SK-N-MC (cell line): Measurements from ENCODE around the gene DYNC1I1.

Experiments
- EZH2 ChIP-seq: fragments of 200-600 bp; sonication (generic); IDR thresholded peaks from one replicate; pipeline ENCODE4 v1.6.1; 2017; ENCODE audit warnings: antibody characterized with exemption
- FOXP2 ChIP-seq: optimal IDR thresholded peaks from 2 replicates; pipeline ENCODE3; 2011; ENCODE audit warnings: mild to moderate bottlenecking, moderate library complexity; ENCODE audit not compliant: insufficient read depth; ENCODE audit errors: extremely low read length, control extremely low read depth
- POLR2AphosphoS5 ChIP-seq: IDR thresholded peaks from 2 replicates; pipeline ENCODE4 v1.6.1; 2012; ENCODE audit warnings: mild to moderate bottlenecking, low read depth, low read length, borderline replicate concordance

- TF ChIP-seq EZH2 = no peak
- TF ChIP-seq POLR2AphosphoS5 = no peak
- no peak for TF ChIP-seq FOXP2
Measured at GRCh38 chr7:95845007-95845406, 72.7 kb downstream of the DYNC1I1 start.
